22Rv1 (cell line): ENCODE results near the gene PRPS1L1.

Source experiments
- H3K27ac ChIP-seq: fragments of 450-650 bp; 2 replicates; pipeline ENCODE4 v1.5.1; 2017
- CTCF ChIP-seq: fragments of 450-650 bp; IDR thresholded peaks from 2 replicates; pipeline ENCODE4 v1.5.1; 2017; ENCODE audit warnings: mild to moderate bottlenecking
- ZFX ChIP-seq: fragments of 450-650 bp; IDR thresholded peaks from 2 replicates; pipeline ENCODE4 v1.6.1; 2017; ENCODE audit warnings: antibody characterized with exemption, borderline replicate concordance

The PRPS1L1 gene

DNA sequence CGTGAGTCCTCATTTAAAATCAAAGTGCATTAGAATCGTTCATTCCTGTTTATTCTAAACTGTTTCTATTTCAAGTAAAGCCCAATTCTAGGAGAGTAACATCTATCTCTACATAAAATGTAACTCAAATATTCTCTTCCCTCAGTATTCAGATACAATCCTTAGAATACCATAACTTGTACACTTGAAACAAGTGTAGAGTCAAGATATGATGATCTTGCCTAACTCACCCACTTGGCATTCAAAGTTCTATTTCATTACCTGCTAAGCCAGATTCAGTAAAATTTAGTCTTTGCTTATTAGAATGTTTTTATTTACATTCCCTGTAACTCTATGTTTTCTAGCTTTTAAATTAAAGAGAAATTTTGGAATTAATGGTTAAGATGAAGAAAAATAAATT is 31.6 kb downstream of the PRPS1L1 start:
- TF ChIP-seq ZFX (no peak), CTCF (no peak)
- no peak overlapping the region for H3K27ac ChIP-seq

GRCh38 chr7:17994079-17994850 is 33.4 kb downstream of the PRPS1L1 start:
- TF ChIP-seq CTCF (no peak), ZFX (no peak)
- no peak overlapping the region for H3K27ac ChIP-seq

DNA sequence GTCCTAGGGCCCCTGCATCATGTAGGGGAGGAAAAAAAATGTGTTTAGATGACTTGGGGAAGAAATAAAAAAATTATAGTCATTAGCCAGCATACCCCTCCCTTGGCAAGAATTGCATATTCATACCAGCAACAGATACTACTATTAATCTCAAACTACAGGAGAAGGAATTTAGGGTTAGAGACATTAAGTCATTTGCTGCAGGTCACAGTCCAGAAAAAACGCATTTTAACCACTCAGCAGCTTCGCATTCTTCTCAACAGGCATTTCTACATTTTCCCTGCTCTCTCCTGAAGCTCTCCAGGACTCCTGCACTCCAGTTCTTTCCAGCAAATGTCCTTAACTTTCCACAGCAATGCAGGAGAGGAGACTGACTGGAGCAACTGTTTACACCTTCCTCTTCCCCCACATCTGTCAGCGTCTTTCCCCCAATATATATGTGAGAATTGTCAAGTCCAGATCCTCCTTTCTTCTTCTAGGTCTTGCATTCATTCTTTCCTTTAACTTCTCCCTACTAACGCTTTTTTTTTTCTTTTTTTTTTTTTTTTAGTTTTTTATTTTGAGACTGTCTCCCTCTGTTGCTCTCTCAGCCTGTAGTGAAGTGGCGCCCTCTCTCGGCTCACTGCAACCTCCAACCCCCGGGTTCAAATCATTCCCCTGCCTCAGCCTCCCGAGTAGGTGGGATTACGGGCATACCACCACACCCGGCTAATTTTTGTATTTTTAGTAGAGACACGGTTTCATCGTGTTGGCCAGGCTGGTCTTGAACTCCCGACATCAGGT is 35.6 kb downstream of the PRPS1L1 start:
- TF ChIP-seq ZFX (no peak), CTCF (peak; percentile 79)
- no peak overlapping the region for H3K27ac ChIP-seq

GRCh38 chr7:17990761-17991160 is 36.9 kb downstream of the PRPS1L1 start:
- no peak for TF ChIP-seq CTCF
- TF ChIP-seq ZFX, result no peak
- H3K27ac ChIP-seq, result no peak overlapping the region

- H3K27ac ChIP-seq, result no peak overlapping the region
- TF ChIP-seq CTCF, result no peak
- TF ChIP-seq ZFX, result no peak
These were observed 38.1 kb downstream of the PRPS1L1 start for GRCh38 chr7:17989546-17989945.

GRCh38 chr7:17988858-17989257 is 38.8 kb downstream of the PRPS1L1 start:
- TF ChIP-seq ZFX, result no peak
- TF ChIP-seq CTCF, result no peak; the same call in 1 of the 2 replicates
- no peak overlapping the region for H3K27ac ChIP-seq

GRCh38 chr7:17988141-17988540 is 39.5 kb downstream of the PRPS1L1 start:
- H3K27ac ChIP-seq, result no peak overlapping the region
- TF ChIP-seq CTCF (no peak), ZFX (no peak)
